ENCODE data around the gene SOX18. TPM values are rescaled to one million over a fixed set of nuclear protein-coding genes. Genes with fewer than 3 reads are reported as not detected.

SOX18 gene
- total and polyA plus RNA-seq, 2 experiments from 2014 or later, result 0.21 TPM; not detected in 1

GRCh38 chr20:64027981-64028685, 21.3 kb downstream of the SOX18 start (continued):
- TF ChIP-seq, protein P1, sequence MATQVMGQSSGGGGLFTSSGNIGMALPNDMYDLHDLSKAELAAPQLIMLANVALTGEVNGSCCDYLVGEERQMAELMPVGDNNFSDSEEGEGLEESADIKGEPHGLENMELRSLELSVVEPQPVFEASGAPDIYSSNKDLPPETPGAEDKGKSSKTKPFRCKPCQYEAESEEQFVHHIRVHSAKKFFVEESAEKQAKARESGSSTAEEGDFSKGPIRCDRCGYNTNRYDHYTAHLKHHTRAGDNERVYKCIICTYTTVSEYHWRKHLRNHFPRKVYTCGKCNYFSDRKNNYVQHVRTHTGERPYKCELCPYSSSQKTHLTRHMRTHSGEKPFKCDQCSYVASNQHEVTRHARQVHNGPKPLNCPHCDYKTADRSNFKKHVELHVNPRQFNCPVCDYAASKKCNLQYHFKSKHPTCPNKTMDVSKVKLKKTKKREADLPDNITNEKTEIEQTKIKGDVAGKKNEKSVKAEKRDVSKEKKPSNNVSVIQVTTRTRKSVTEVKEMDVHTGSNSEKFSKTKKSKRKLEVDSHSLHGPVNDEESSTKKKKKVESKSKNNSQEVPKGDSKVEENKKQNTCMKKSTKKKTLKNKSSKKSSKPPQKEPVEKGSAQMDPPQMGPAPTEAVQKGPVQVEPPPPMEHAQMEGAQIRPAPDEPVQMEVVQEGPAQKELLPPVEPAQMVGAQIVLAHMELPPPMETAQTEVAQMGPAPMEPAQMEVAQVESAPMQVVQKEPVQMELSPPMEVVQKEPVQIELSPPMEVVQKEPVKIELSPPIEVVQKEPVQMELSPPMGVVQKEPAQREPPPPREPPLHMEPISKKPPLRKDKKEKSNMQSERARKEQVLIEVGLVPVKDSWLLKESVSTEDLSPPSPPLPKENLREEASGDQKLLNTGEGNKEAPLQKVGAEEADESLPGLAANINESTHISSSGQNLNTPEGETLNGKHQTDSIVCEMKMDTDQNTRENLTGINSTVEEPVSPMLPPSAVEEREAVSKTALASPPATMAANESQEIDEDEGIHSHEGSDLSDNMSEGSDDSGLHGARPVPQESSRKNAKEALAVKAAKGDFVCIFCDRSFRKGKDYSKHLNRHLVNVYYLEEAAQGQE (IDR thresholded peaks at IDR 0.05; ENCODE audit: unreplicated experiment), result no peak
- TF ChIP-seq EZH2phosphoT487 (IDR thresholded peaks at IDR 0.05; ENCODE audit: unreplicated experiment), result no peak
- TF ChIP-seq ZNF114 (CRISPR knock-in tag; IDR thresholded peaks at IDR 0.05), result no peak
- TF ChIP-seq ZNF331 (CRISPR knock-in tag; IDR thresholded peaks at IDR 0.05; ENCODE audit: low read depth), result no peak
- TF ChIP-seq ETS1 (IDR thresholded peaks at IDR 0.05), result no peak
- TF ChIP-seq STAT1 (IDR thresholded peaks at IDR 0.05; ENCODE audit: unreplicated experiment), result no peak

DNA sequence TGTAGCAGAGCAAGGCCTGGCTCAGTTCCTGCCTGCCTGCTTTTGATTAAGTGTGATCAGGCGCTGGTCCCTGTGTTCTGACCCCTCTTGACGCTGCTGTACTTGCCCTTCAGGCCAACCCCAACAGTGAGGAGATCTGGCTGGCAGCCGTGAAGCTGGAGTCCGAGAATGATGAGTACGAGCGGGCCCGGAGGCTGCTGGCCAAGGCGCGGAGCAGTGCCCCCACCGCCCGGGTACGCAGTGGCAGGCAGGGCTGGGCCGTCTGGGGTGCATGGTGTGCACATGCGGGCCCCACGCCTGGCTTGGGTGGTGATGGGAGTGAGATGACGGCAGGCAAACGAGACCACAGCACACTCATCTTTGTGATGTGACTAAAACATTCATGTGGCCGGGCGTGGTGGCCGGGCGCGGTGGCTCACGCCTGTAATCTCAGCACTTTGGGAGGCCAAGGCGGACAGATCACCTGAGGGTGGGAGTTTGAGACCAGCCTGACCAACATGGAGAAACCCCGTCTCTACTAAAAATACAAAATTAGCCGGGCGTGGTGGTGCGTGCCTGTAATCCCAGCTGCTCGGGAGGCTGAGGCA, 23.5 kb downstream of the SOX18 start:
- Histone ChIP-seq H3K4me2 (no peak overlapping the region), H3F3A (replicated peaks; ENCODE audit: low read depth) (0 out of 2 replicates have a peak, but pooled peaks cover 4% of the 10 kb centered on the region), H3K27ac (ENCODE audit: low read depth) (no peak overlapping the region), H3K79me2 (replicated peaks; ENCODE audit: insufficient read depth) (no peaks in the 10 kb centered on the region), H4K20me1 (replicated peaks; ENCODE audit: insufficient read depth) (no peaks in the 10 kb centered on the region), H2AFZ (no peak overlapping the region), H3K36me3 (ENCODE audit: insufficient read depth) (peaks cover 5% of the 10 kb centered on the region; the same call in 1 of the 2 replicates), H3K27me3 (ENCODE audit: insufficient read depth) (no peaks in the 10 kb centered on the region), H3K4me1 (ENCODE audit: insufficient read depth) (no peaks in the 10 kb centered on the region), H3K4me3 (no peak overlapping the region), H3K9me2 (ENCODE audit: insufficient read depth) (no peaks in the 10 kb centered on the region)
- Mint-ChIP-seq H3K36me3 (ENCODE audit: low read depth) (peaks cover 84% of the 10 kb centered on the region), H3K4me1 (no peaks in the 10 kb centered on the region; the same call in 2 of the 3 replicates), H3K9me3 (no peaks in the 10 kb centered on the region), H3K27me3 (ENCODE audit: insufficient read depth, low read depth, poor library complexity) (peaks cover 8% of the 10 kb centered on the region), H3K4me3 (no peak overlapping the region), H3K27ac (no peak overlapping the region)
- DNase-seq (ENCODE audit: low spot score) (no peak), ATAC-seq (no peak)
- TF ChIP-seq POLR2AphosphoS5 (IDR thresholded peaks at IDR 0.05; ENCODE audit: low read depth), result no peak
- TF ChIP-seq NANOG (IDR thresholded peaks at IDR 0.05; ENCODE audit: borderline replicate concordance), result no peak
- no peak for TF ChIP-seq ZNF331 (CRISPR knock-in tag; IDR thresholded peaks at IDR 0.05; ENCODE audit: low read depth)
- TF ChIP-seq ZNF462 (CRISPR knock-in tag; IDR thresholded peaks at IDR 0.05), result no peak
- no peak for TF ChIP-seq ZNF114 (CRISPR knock-in tag; IDR thresholded peaks at IDR 0.05)
- no peak for TF ChIP-seq EZH2phosphoT487 (IDR thresholded peaks at IDR 0.05; ENCODE audit: unreplicated experiment)
- TF ChIP-seq CREB1 (CRISPR knock-in tag; IDR thresholded peaks at IDR 0.05; ENCODE audit: low read depth), result no peak

All from GM23338 (cell line).